GM12865 (cell line): ENCODE results near the gene PRM1.

ENCODE experiments used
- DNase-seq: peaks from one replicate; pipeline ENCODE4 v3.0.0; 2010; ENCODE audit warnings: low read depth
- H3K4me3 ChIP-seq: 2 replicates; pipeline ENCODE4 v1.5.1; 2011; ENCODE audit warnings: mild to moderate bottlenecking, low read depth, low read length, control low read depth
- CTCF ChIP-seq: IDR thresholded peaks from 2 replicates; pipeline ENCODE4 v1.5.1; 2011; ENCODE audit warnings: low read length, control low read depth, low read depth, inconsistent platforms; ENCODE audit not compliant: insufficient read depth; ENCODE audit errors: missing control alignments

Gene PRM1

DNA sequence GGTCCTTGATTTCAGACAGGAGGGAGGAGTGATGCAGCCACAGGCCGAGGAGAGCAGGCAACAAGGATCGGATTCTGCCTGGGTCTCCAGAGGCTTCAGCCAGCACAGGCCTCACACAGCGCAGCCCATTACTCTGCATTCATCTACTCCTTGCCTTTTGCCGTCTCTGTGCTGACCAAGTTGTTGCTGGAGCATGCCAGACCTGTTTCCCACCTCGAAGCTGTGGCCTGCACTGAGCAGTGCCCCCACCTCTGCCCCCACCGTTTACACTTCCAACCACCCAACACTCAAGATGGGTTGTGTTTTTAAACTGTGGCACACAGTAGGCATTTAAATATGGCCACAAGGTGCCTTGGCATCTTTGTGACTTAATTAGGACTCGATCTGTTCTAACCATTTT is 6.2 kb downstream of the PRM1 start:
- H3K4me3 ChIP-seq, result no peak overlapping the region
- no peak for TF ChIP-seq CTCF
- DNase-seq, result no peak

- TF ChIP-seq CTCF, result no peak
- no peak for DNase-seq
- no peak overlapping the region for H3K4me3 ChIP-seq
Observed at GRCh38 chr16:11273721-11274324, 7.3 kb downstream of the PRM1 start.

DNA sequence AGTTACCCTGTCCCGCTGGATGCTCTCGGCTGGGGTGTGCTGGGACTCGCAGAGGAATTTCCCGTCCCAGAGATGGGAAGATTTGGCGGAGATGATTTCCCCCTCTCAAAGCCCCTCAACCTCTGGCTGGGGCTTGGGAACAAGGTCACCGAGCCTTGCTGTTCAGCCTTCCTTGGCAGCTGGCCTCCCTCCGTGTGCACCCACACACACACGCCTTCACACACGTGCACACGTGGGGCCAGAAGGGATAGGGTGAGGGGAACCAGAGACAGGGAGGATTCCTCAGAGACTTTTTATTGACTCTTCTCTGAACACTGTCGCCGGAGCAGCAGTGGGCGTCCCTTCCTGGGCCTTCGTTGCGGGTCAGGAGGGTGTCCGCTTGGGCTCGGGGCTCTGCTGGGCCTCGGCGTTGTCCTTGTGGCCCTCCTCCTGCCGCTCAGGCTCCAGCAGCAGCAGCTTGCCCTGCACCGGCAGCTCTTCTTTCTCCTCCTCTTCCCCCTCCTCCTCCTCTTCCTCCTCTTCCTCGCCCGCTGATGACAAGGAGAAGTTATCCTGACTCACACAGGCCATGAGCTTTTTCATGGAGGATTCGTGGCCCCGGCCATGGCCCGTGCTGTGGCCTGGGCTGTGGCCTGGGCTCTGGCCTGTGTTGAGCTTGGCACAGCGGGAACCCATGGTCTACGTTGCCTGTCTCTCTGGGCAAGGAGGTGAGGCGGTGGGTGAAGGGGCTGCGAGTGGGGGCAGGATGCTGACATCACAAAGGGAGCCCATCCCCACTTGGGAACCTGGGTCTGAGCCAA is 8.0 kb downstream of the PRM1 start, which contains the start of gene PRM3:
Gene PRM3 (minus strand): TSS at position 709 of the 800 bp plus-strand sequence. CDS start 34 bp downstream, at position 675.
- TF ChIP-seq CTCF, result no peak
- no peak within 1 kb of the TSS for H3K4me3 ChIP-seq
- no peak for DNase-seq

- no peak overlapping the region for H3K4me3 ChIP-seq
- no peak for TF ChIP-seq CTCF
- no peak for DNase-seq
Observed at GRCh38 chr16:11272484-11272883, 8.6 kb downstream of the PRM1 start.

DNA sequence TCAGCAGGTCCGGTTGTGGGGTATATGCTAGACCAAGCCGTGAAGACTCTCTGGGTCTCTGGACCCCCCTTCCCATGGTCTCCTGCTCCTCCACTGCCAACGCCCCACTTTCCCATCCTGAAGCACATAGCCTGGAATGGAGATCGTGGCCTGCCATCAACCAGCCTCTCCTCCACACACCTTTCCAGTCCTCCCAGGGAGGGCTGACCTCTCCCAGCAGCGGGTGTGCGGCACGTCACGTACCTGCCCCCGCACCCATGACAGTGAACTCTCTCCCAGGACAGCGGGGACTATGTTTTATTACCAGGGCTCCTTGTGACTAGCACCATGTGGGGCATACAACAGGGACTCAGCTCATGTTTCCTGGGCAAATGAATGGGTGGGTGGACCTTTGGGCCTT is 9.5 kb downstream of the PRM1 start:
- H3K4me3 ChIP-seq, result no peak overlapping the region
- DNase-seq, result no peak
- TF ChIP-seq CTCF, result no peak

DNA sequence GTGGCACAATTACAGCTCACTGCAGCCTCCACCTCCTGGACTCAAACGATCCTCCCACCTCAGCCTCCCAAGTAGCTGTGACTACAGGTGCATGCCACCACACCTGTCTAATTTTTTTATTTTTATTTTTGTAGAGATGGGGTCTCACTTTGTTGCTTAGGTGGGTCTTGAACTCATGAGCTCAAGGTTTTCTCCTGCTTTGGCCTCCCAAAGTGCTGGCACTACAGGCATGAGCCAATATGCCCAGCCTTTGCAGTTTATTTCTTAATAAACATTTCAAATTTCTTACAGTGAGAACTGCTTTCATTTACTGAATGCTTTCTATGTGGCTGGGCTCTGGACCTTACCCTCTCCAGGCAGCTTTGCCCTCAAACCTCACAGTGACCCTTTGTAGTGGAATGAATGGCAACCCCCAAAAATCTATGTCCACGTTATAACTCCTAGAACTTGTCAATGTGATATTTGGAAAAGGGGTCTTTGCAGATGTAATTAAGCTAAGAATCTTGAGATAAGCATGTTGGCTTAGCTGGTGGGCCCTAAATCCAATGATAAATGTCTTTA is 10.4 kb downstream of the PRM1 start:
- H3K4me3 ChIP-seq, result no peak overlapping the region
- no peak for TF ChIP-seq CTCF
- no peak for DNase-seq

DNA sequence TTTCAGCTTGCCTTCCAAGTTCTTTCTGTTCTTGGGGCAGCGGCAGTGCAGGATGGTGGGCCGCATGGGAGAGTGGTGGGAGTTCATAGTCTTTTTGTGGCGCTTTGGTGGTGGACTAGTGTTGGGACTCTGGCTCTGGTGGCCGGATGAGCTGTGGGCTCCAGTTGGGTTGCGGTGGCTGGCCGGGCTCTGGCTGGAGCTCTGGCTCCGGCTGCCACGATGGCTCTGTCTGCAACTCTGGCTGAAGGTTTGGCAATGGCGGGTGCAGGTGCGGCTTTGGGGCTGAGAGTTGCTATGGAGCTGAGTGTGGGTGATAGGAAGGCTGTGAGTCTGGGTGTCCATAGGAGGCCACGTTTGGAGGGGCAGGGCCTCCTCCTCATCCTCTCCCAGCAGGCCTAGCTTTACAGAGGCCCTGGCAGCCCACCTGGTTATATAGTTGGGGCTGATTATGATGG is 12.2 kb downstream of the PRM1 start, which contains the start of gene TNP2:
Gene TNP2 (minus strand): TSS at position 405 of the 455 bp plus-strand sequence. CDS start 63 bp downstream, at position 342.
- no peak for DNase-seq
- TF ChIP-seq CTCF, result no peak
- H3K4me3 ChIP-seq, result no peak within 1 kb of the TSS
